Measurements from ENCODE around the gene ZC2HC1B. TPM values are rescaled to one million over a fixed set of nuclear protein-coding genes. Genes with fewer than 3 reads are reported as not detected.

The ZC2HC1B gene
- polyA plus RNA-seq, 1 of the 3 experiments (the other 2 are of a cell fraction) = not detected

GRCh38 chr6:143896126-143896860, 32.0 kb downstream of the ZC2HC1B start:
- TF ChIP-seq GABPA (IDR thresholded peaks at IDR 0.05; ENCODE audit: low read depth) (no peak), TAF1 (IDR thresholded peaks at IDR 0.05; ENCODE audit: borderline replicate concordance, low read depth, low read length) (no peak), NRF1 (IDR thresholded peaks at IDR 0.05; ENCODE audit: low read depth, low read length) (no peak), PBX3 (IDR thresholded peaks at IDR 0.05) (no peak), POLR2AphosphoS5 (IDR thresholded peaks at IDR 0.05; ENCODE audit: low read depth, low read length) (no peak), TCF12 (IDR thresholded peaks at IDR 0.05) (no peak), MAX (IDR thresholded peaks at IDR 0.05; ENCODE audit: low read depth) (no peak), RCOR1 (IDR thresholded peaks at IDR 0.05; ENCODE audit: low read length) (no peak), YY1 (IDR thresholded peaks at IDR 0.05; ENCODE audit: low read depth) (no peak), ELF1 (IDR thresholded peaks at IDR 0.05) (no peak), FOXJ3 (CRISPR knock-in tag; IDR thresholded peaks at IDR 0.05) (no peak), CHD2 (IDR thresholded peaks at IDR 0.05; ENCODE audit: low read length, partially characterized antibody) (no peak)
- ChIA-PET POLR2A (no interaction called here), CTCF (interaction anchor here (1.0 to 1.2 kb wide), 2 partner anchors 44 to 117 kb away, joined by 3 to 4 read pairs; no protein-coding TSS in a partner anchor)
- Histone ChIP-seq H3K27me3 (ENCODE audit: insufficient read depth) (no peaks in the 10 kb centered on the region), H3K4me1 (ENCODE audit: control insufficient read depth in 1 of 2, insufficient read depth in 2 of 2, low read depth in 1 of 2, low read length in 1 of 2) (no peaks in the 10 kb centered on the region), H3K36me3 (replicated peaks in 1 of 2; ENCODE audit: control insufficient read depth in 1 of 2, insufficient read depth in 2 of 2, low read length in 1 of 2) (no peaks in the 10 kb centered on the region), H3K9me3 (no peaks in the 10 kb centered on the region), H2AFZ (ENCODE audit: low read depth) (no peak overlapping the region), H3K9ac (no peak overlapping the region), H4K20me1 (ENCODE audit: insufficient read depth) (no peaks in the 10 kb centered on the region), H3K9me2 (no peaks in the 10 kb centered on the region), H3K4me3 (ENCODE audit: low read depth in 2 of 2, low read length in 1 of 2) (no peak overlapping the region), H3K27ac (ENCODE audit: low read depth in 2 of 2, low read length in 1 of 2) (no peak overlapping the region), H3F3A (replicated peaks; ENCODE audit: insufficient read depth) (no peaks in the 10 kb centered on the region), H3K79me2 (ENCODE audit: insufficient read depth) (no peaks in the 10 kb centered on the region), H3K4me2 (no peak overlapping the region)
- no peak for DNase-seq
- 33% methylated on average over 3 of the region's 3 CpGs for WGBS (ENCODE audit: low lambda C conversion rate)

- Histone ChIP-seq H4K20me1 (ENCODE audit: insufficient read depth) (no peaks in the 10 kb centered on the region), H3K27me3 (ENCODE audit: insufficient read depth) (no peaks in the 10 kb centered on the region), H3K4me1 (ENCODE audit: control insufficient read depth in 1 of 2, insufficient read depth in 2 of 2, low read depth in 1 of 2, low read length in 1 of 2) (no peaks in the 10 kb centered on the region), H3F3A (replicated peaks; ENCODE audit: insufficient read depth) (no peaks in the 10 kb centered on the region), H3K9me3 (no peaks in the 10 kb centered on the region), H3K36me3 (replicated peaks in 1 of 2; ENCODE audit: control insufficient read depth in 1 of 2, insufficient read depth in 2 of 2, low read length in 1 of 2) (no peaks in the 10 kb centered on the region), H3K9ac (no peak overlapping the region), H2AFZ (ENCODE audit: low read depth) (no peak overlapping the region), H3K9me2 (no peaks in the 10 kb centered on the region), H3K4me3 (ENCODE audit: low read depth in 2 of 2, low read length in 1 of 2) (no peak overlapping the region), H3K4me2 (no peak overlapping the region), H3K27ac (ENCODE audit: low read depth in 2 of 2, low read length in 1 of 2) (no peak overlapping the region), H3K79me2 (ENCODE audit: insufficient read depth) (no peaks in the 10 kb centered on the region)
- ChIA-PET CTCF (no interaction called here), POLR2A (no interaction called here)
- no peak for DNase-seq
- 52% methylated on average over 2 of the region's 2 CpGs for WGBS (ENCODE audit: low lambda C conversion rate)
- no peak for TF ChIP-seq CTCF (IDR thresholded peaks at IDR 0.05)
- no peak for TF ChIP-seq MAX (IDR thresholded peaks at IDR 0.05; ENCODE audit: low read depth)
- no peak for TF ChIP-seq REST (IDR thresholded peaks at IDR 0.05; ENCODE audit: low read depth, low read length)
- TF ChIP-seq SMC3 (IDR thresholded peaks at IDR 0.05; ENCODE audit: low read depth, low read length) = no peak
- TF ChIP-seq NFIC (IDR thresholded peaks at IDR 0.05; ENCODE audit: borderline replicate concordance) = no peak
- no peak for TF ChIP-seq ELF1 (IDR thresholded peaks at IDR 0.05)
- no peak for TF ChIP-seq NRF1 (IDR thresholded peaks at IDR 0.05; ENCODE audit: low read depth, low read length)
- no peak for TF ChIP-seq IRF3 (IDR thresholded peaks at IDR 0.05; ENCODE audit: low read depth, low read length)
- no peak for TF ChIP-seq CHD2 (IDR thresholded peaks at IDR 0.05; ENCODE audit: low read length, partially characterized antibody)
- TF ChIP-seq FOSL2 (IDR thresholded peaks at IDR 0.05; ENCODE audit: borderline replicate concordance, low read depth) = no peak
- no peak for TF ChIP-seq RFX5 (IDR thresholded peaks at IDR 0.05; ENCODE audit: low read length)
- TF ChIP-seq FOXJ3 (CRISPR knock-in tag; IDR thresholded peaks at IDR 0.05) = no peak
- TF ChIP-seq RAD21 (IDR thresholded peaks at IDR 0.05; ENCODE audit: low read length) = no peak
Measured at GRCh38 chr6:143900358-143900757, 36.1 kb downstream of the ZC2HC1B start.
